ENCODE data around the gene ZNF846. TPM values are rescaled to one million over a fixed set of nuclear protein-coding genes. Genes with fewer than 3 reads are reported as not detected.

Gene ZNF846
- total and polyA plus RNA-seq, 9 of the 15 experiments (the other 6 are each of a cell fraction or from before 2014, with no cell fraction given), result 4.1 to 8.7 (median 7.8) TPM

- peak; percentile 12 to 65 for TF ChIP-seq E2F6 (IDR thresholded peaks at IDR 0.05; ENCODE audit: borderline replicate concordance in 1 of 2, extremely low read depth in 1 of 2, insufficient read depth in 1 of 2, insufficient read length in 1 of 2, low read depth in 1 of 2, low read length in 1 of 2, poor library complexity in 1 of 2, severe bottlenecking in 1 of 2)
- TF ChIP-seq ZNF444 (CRISPR knock-in tag; IDR thresholded peaks at IDR 0.05), result no peak
- no peak for TF ChIP-seq KLF6 (CRISPR knock-in tag; IDR thresholded peaks at IDR 0.05; ENCODE audit: borderline replicate concordance)
- TF ChIP-seq ZNF583 (CRISPR knock-in tag; IDR thresholded peaks at IDR 0.05), result no peak
- no peak for TF ChIP-seq AFF4 (CRISPR knock-in tag; IDR thresholded peaks at IDR 0.05)
- TF ChIP-seq SIN3A (IDR thresholded peaks at IDR 0.05; ENCODE audit: borderline replicate concordance in 2 of 2, control insufficient read depth in 1 of 2, low read depth in 2 of 2, low read length in 2 of 2), result no peak
- TF ChIP-seq NCOA2 (IDR thresholded peaks at IDR 0.05; ENCODE audit: partially characterized antibody in 2 of 2), result no peak
- no peak for TF ChIP-seq FIP1L1 (IDR thresholded peaks at IDR 0.05; ENCODE audit: low read depth, low read length, poor library complexity, severe bottlenecking)
- 0 out of 2 replicates have a peak, but pooled peaks have one; percentile 6 for TF ChIP-seq NBN (IDR thresholded peaks at IDR 0.05; ENCODE audit: low read depth)
- TF ChIP-seq ETV1 (tag; conservative IDR thresholded peaks at IDR 0.05; ENCODE audit: low read depth), result 0 out of 2 replicates have a peak, but pooled peaks have one; percentile 12
- TF ChIP-seq MEF2D (tag; conservative IDR thresholded peaks at IDR 0.05; ENCODE audit: low read depth), result no peak
- TF ChIP-seq TFE3 (CRISPR knock-in tag; IDR thresholded peaks at IDR 0.05), result no peak
- no peak for TF ChIP-seq FOXK2 (conservative IDR thresholded peaks at IDR 0.05 in 1 of 2, IDR thresholded peaks at IDR 0.05 in 1 of 2; ENCODE audit: low read depth in 2 of 2)
- TF ChIP-seq HMG20A (CRISPR knock-in tag; conservative IDR thresholded peaks at IDR 0.05), result no peak
- peak in 1 of 2 experiments; percentile 65; a peak in 1 of 3 replicates for TF ChIP-seq CBX3 (IDR thresholded peaks at IDR 0.05; ENCODE audit: borderline replicate concordance in 1 of 2, low read length in 2 of 2)
- TF ChIP-seq ZNF507 (tag; conservative IDR thresholded peaks at IDR 0.05), result no peak
- no peak for TF ChIP-seq HNRNPH1 (optimal IDR thresholded peaks at IDR 0.05; ENCODE audit: low read depth, low read length)
- no peak for TF ChIP-seq ZNF140 (CRISPR knock-in tag; IDR thresholded peaks at IDR 0.05)
- 0 out of 2 replicates have a peak, but pooled peaks have one; percentile 11 for TF ChIP-seq DPF2 (IDR thresholded peaks at IDR 0.05)
- TF ChIP-seq TEAD2 (tag; IDR thresholded peaks at IDR 0.05), result no peak
- TF ChIP-seq FOXA3 (CRISPR knock-in tag; conservative IDR thresholded peaks at IDR 0.05 in 1 of 2, IDR thresholded peaks at IDR 0.05 in 1 of 2), result no peak
- TF ChIP-seq ZNF212 (CRISPR knock-in tag; IDR thresholded peaks at IDR 0.05), result no peak
These were observed 24.6 kb upstream of the ZNF846 start (continued) for GRCh38 chr19:9793071-9793591.

Data from K562 (cell line).